Neural crest cell (in vitro differentiated cells): ENCODE results near the gene MTHFD1L. TPM values are rescaled to one million over a fixed set of nuclear protein-coding genes. Genes with fewer than 3 reads are reported as not detected.

Experiments
- DNase-seq: peaks from one replicate; pipeline ENCODE4 v3.0.0; 2021; ENCODE audit warnings: low read depth, mixed read lengths, low spot score
- H3K27ac Mint-ChIP-seq: one replicate; pipeline ENCODE4 v1.8.0; 2021; ENCODE audit warnings: mild to moderate bottlenecking, mixed read lengths; ENCODE audit not compliant: unreplicated experiment
- H3K27me3 Mint-ChIP-seq: 2 replicates; pipeline ENCODE4 v1.8.0; 2021; ENCODE audit warnings: low read depth, mild to moderate bottlenecking, mixed read lengths
- H3K36me3 Mint-ChIP-seq: 2 replicates; pipeline ENCODE4 v1.8.0; 2021; ENCODE audit warnings: low read depth, mild to moderate bottlenecking, mixed read lengths
- H3K4me1 Mint-ChIP-seq: 2 replicates; pipeline ENCODE4 v1.8.0; 2021; ENCODE audit warnings: mixed read lengths
- H3K4me3 Mint-ChIP-seq: one replicate; pipeline ENCODE4 v1.8.0; 2021; ENCODE audit warnings: mild to moderate bottlenecking, mixed read lengths
- H3K9me3 Mint-ChIP-seq: 2 replicates; pipeline ENCODE4 v1.8.0; 2021; ENCODE audit warnings: mixed read lengths
- total RNA-seq: library from RNA; stranded (reverse); gene quantifications from 2 replicates; pipeline ENCODE4 v1.2.1, GENCODE V29; 2021
- TF ChIP-seq, protein P1 (sequence below): fragments of 200-600 bp; sonication (generic); conservative IDR thresholded peaks from 2 replicates; pipeline ENCODE4 v1.5.0; 2021; ENCODE audit warnings: antibody characterized with exemption, mild to moderate bottlenecking

The MTHFD1L gene
- total RNA-seq, 1 donor from 2014 or later: 71.3 TPM

DNA sequence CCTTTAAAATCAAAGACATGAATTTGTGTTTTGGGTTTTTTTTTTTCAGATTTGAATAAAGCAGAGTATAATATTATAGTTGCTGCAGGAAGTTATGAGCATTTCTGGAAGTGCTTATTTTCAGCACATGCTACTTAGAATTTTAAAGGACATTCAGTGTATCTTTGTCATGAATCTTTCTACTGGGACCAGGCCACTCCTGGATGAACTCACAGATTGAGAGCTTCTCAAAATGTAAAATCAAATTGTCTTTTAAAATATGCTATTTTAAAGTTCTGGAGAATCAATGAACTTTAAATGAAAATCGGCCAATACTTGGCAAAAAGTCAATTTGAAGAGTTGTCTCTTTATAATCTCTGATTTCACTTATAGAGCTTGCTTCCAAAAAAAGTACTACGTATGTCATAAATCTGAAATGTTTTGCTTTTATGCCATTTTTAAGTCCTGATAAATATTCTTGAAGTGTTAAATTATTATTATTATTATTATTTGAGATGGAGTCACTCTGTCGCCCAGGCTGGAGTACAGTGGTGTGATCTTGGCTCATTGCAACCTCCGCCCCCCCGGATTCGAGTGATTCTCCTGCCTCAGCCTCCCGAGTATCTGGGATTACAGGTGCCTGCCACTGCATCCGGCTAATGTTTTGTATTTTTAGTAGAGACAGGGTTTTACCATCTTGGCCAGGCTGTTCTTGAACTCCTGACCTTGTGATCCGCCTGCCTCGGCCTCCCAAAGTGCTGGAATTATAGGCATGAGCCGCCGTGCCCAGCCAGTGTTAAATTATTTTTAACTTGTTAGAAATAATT lies 198.5 kb downstream of the MTHFD1L start:
- H3K4me1 Mint-ChIP-seq: peaks cover 17% of the 10 kb centered on the region
- TF ChIP-seq, protein P1, sequence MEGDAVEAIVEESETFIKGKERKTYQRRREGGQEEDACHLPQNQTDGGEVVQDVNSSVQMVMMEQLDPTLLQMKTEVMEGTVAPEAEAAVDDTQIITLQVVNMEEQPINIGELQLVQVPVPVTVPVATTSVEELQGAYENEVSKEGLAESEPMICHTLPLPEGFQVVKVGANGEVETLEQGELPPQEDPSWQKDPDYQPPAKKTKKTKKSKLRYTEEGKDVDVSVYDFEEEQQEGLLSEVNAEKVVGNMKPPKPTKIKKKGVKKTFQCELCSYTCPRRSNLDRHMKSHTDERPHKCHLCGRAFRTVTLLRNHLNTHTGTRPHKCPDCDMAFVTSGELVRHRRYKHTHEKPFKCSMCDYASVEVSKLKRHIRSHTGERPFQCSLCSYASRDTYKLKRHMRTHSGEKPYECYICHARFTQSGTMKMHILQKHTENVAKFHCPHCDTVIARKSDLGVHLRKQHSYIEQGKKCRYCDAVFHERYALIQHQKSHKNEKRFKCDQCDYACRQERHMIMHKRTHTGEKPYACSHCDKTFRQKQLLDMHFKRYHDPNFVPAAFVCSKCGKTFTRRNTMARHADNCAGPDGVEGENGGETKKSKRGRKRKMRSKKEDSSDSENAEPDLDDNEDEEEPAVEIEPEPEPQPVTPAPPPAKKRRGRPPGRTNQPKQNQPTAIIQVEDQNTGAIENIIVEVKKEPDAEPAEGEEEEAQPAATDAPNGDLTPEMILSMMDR: no peak
- no peak overlapping the region for H3K27ac Mint-ChIP-seq
- no peaks in the 10 kb centered on the region for H3K27me3 Mint-ChIP-seq
- peaks cover 14% of the 10 kb centered on the region for H3K36me3 Mint-ChIP-seq
- H3K4me3 Mint-ChIP-seq: no peak overlapping the region
- H3K9me3 Mint-ChIP-seq: no peaks in the 10 kb centered on the region
- DNase-seq: no peak

DNA sequence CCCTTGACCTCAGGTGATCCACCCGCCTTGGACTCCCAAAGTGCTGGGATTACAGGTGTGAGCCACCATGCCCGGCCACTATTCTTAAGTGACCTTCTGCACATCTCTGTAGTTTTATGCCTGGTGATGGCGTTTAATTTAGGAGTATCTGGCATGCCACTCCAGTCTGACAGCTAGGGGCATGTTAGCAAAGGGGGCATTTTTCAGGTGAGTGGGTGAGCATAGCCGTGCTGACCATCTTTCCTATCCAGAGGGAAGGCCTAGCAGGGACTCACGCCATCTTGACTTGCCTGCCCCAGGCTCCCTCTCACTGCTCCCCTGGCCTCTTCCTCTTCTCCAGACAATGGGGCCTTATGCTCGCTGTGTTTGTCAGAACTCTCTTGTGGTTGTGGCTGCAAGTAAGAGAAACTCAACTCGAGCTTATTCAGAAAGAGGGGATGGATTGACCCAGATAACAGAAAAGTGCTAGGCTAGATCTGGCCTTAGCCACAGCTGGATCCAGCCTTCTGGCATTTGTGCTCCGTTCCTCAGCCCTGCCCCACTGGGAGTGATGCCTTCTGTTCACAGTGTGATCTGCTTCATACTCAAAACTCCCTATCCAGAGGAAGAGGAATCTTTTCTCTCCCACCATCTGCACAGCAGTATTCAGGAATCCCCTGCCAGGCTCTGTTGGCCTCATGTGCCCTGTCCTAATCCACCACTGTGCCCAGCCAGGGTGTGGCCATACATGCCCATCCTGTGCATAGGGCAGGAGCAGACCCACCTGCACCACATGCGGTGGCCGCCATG lies 199.7 kb downstream of the MTHFD1L start:
- H3K36me3 Mint-ChIP-seq: peaks cover 24% of the 10 kb centered on the region
- TF ChIP-seq, protein P1: no peak
- H3K27ac Mint-ChIP-seq: peak overlapping the region; percentile 65
- H3K27me3 Mint-ChIP-seq: no peaks in the 10 kb centered on the region
- no peak for DNase-seq
- peaks cover 23% of the 10 kb centered on the region for H3K4me1 Mint-ChIP-seq
- peak overlapping the region; percentile 61 for H3K4me3 Mint-ChIP-seq
- no peaks in the 10 kb centered on the region for H3K9me3 Mint-ChIP-seq

DNA sequence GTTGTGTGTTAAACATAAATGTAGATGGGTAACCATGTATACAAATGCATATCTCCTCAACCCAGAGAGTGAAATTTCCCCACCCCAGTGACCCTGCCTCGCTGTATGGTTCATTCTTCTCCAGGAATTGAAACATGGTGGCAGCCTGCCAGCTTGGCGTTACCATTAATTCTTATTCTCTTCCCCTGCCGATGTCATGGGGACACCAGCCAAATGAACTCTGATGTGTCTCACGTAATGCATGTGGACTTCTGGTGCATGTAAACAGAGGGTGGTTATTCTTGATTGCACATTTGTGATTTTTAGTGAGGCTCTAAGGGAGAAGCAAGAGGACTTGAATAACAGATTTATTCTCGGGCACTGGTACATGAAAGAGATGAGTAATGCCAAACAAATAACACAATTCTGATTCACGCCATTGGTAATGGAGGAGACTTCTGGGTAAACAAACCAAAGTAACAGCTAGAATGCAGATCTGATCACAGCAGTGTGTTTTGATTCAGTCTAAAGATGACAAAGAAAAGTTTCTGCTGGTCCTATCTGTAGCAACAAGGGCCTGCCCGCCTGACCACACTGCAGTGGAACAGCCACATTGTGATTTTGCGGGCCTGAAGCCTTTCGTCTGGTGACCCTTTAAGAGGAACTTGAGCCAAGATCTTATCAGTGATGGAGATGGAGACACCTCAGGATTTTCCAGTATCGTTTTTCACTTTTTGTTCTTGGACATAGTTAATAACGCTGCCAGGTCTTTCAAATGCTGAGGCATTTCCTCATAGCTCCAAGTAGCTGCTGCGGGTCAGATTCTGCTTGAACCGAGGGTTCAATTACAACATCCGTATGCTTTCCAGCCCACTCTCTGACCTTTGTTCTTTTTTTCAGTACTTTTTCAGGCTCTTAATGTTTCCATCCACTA lies 202.4 kb downstream of the MTHFD1L start:
- Mint-ChIP-seq H3K27me3 (no peaks in the 10 kb centered on the region), H3K27ac (peak overlapping the region; percentile 35), H3K4me3 (no peak overlapping the region), H3K36me3 (peaks cover 31% of the 10 kb centered on the region), H3K4me1 (peaks cover 30% of the 10 kb centered on the region), H3K9me3 (no peaks in the 10 kb centered on the region)
- no peak for DNase-seq
- TF ChIP-seq, protein P1: no peak

DNA sequence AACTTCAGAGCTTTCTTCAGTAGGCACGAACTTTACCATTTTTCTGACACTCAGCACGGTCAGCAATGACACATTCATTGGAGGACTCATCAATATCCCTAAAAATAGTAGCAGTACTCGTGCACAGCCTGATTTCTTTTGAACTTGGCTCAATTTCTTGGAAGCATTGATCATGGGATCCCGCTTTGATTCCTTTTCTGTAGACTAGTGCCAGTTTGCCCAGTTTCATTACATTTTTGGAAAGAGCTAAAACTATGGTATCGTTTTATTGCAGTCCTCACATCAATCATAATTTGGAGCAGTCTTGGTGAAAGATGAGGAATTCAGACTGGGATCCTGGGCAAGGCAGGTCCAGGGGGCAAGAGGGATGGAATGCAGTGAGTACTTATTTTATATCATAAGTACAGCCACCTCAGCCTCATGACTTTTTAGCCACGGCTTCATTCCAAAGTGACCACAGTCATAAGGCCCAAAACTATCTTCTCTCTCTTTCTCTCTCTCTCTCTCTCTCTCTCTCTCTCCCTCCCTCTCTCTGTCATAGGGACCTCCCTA lies 203.3 kb downstream of the MTHFD1L start:
- DNase-seq: no peak
- Mint-ChIP-seq H3K27me3 (no peaks in the 10 kb centered on the region), H3K27ac (no peak overlapping the region), H3K36me3 (peaks cover 37% of the 10 kb centered on the region), H3K9me3 (no peaks in the 10 kb centered on the region), H3K4me1 (peaks cover 30% of the 10 kb centered on the region), H3K4me3 (no peak overlapping the region)
- TF ChIP-seq, protein P1: no peak

DNA sequence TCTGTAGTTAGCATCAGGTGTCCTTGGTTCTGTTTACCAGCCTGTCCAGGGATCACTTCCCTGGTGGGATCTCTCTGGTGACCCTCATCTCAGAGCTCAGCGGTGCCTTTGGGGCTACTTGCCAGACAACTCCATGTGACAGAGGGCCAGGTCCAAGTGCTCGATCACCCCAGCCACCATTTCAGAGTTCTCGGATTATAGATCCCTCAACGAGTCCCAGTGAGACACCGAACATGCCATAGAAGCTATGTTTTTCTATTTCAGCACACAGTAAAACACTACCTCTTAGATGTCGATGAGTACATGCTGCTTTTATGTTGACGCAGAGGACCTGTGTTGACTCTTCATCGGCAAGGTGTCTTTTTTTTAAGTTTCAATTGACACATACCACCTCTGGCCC lies 204.1 kb downstream of the MTHFD1L start:
- Mint-ChIP-seq H3K27ac (no peak overlapping the region), H3K4me1 (peaks cover 30% of the 10 kb centered on the region), H3K9me3 (no peaks in the 10 kb centered on the region), H3K36me3 (peaks cover 43% of the 10 kb centered on the region), H3K4me3 (no peak overlapping the region), H3K27me3 (no peaks in the 10 kb centered on the region)
- no peak for DNase-seq
- TF ChIP-seq, protein P1: no peak
